ENCODE data around the gene PSAPL1. TPM values are rescaled to one million over a fixed set of nuclear protein-coding genes. Genes with fewer than 3 reads are reported as not detected.

The PSAPL1 gene
- total RNA-seq, 1 experiment from 2014 or later = not detected

DNA sequence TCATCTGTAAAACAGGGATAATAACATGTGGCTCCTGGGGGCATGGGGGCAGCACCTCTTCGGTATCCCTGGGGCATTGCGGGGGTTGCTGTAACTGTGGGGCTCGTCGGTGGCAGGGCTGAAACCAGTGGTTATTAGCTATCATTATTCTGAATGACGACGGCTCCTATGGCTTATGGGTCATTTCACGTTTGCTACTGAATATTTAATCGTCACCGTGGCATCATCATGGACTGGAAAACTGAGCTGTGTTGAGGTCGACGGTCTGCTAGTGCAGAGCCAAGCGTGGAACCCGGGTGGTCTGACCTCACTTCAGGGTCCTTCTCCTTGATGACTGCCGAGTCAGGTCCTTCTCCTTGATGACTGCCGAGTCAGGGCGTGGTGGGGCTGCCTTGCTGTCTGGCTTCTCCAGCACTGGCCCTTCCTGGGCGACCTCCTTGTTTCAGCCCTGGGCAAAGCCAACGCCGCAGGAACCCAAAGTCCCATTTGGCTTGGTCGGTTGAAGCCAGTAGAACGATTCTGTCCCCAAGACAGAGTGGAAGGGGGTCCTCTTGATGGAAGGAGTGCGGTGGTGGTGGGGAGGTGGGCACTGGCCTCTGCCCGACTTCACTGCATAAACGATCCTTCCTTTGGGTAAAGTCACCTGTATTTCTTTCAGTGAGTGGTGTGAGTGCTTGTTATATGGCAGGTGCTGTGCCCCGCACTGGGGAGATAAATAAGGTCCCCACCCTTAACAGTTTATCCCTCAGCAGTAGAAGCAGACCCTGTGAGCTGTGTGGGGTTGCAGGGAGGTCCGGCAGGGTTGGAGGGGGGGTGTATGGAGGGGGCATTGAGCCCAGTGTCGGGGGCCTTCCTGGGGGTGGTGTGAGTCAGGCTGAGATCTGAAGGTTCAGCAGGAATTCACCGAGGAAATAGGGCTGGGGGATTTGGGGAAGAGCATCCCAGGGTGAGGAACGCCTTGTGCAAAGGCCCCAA is 40.8 kb downstream of the PSAPL1 start:
- ATAC-seq = no peak
- POLR2A ChIA-PET = interaction anchor here (0.6 kb wide), 1 partner anchor 16 kb away, joined by 3 read pairs; no protein-coding TSS in a partner anchor

DNA sequence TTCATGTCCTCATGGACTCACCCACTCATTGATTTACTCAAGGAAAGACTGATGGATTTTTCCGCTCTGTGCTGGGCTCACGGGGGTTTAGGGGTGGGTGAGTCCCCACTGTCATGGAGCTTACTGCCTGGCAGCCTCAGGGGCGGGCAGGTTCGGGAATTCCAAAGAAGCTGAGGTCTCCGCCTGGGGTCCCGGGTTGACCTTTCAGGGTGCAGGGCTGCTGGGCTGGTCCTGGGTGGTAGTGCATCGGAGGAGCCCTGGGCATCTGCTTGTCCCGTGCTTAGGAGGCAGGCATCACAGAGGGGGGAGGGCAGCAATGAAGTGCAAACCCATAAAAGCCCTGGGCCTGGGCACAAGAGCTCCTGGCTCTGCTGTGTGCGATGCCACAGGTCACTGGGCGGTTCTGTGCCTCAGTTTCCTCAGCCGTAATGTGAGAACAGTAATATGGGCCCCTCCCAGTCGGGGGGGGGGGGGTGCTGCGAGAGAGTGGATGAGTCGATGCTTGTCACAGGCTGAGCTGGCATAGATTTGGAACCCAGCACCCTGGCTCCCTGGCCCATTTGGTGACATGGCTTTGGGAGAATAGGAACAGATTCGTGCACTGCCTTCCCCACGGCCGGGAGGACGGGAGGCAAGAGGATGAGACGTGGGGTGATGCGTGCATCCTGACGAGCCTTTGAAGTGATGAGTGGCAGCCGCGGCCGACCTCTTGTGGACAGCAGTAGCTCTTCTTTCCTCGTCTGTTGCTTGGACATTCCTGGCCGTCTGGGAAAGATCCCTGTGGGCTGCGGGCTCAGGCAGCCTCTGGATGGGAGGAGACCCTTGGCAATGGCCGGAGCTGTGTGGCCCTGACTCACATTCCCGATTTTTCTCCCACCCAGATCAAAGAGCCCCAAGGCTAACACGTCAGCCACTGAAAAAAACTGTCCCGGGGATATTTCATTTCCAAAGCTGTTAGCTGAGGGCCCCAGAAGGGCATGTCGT is 42.0 kb downstream of the PSAPL1 start:
- DNase-seq (ENCODE audit: low read depth, low spot score) (no peak), ATAC-seq (no peak)
- Histone ChIP-seq H3K27ac (ENCODE audit: low read length) (no peak overlapping the region), H3K4me1 (ENCODE audit: control insufficient read depth, insufficient read depth, low read length) (no peaks in the 10 kb centered on the region), H3K36me3 (ENCODE audit: control insufficient read depth, insufficient read depth, low read length) (no peaks in the 10 kb centered on the region), H3K9me3 (ENCODE audit: control insufficient read depth, insufficient read depth, low read depth, low read length) (no peaks in the 10 kb centered on the region), H3K27me3 (ENCODE audit: control insufficient read depth, insufficient read depth, low read length) (no peaks in the 10 kb centered on the region; the same call in 1 of the 2 replicates), H3K4me3 (ENCODE audit: low read depth in 2 of 2, low read length in 2 of 2) (no peak overlapping the region)
- TF ChIP-seq REST (IDR thresholded peaks at IDR 0.05; ENCODE audit: insufficient read depth in 1 of 2, low read depth in 2 of 2, low read length in 1 of 2) = no peak
- TF ChIP-seq POLR2AphosphoS5 (IDR thresholded peaks at IDR 0.05; ENCODE audit: low read depth, low read length) = no peak
- no peak for TF ChIP-seq CTCF (IDR thresholded peaks at IDR 0.05)
- no peak for TF ChIP-seq TCF7L2 (IDR thresholded peaks at IDR 0.05; ENCODE audit: low read depth, low read length)
- no peak for TF ChIP-seq SIN3A (IDR thresholded peaks at IDR 0.05; ENCODE audit: borderline replicate concordance, insufficient read depth, low read depth, low read length)
- intact Hi-C loops (cut with micrococcal nuclease; ENCODE audit: unreplicated experiment) (no loop called here), in situ Hi-C loops (cut with HindIII; ENCODE audit: low pct_unique_long_range_greater_than_20kb, low sequenced_read_pairs) (no loop called here)
- BruUV-seq (replicated peaks) = no TSS peak
- POLR2A ChIA-PET = no interaction called here
- CTCF ChIA-PET = no interaction called here

More for the DNA sequence above, 40.8 kb downstream of the PSAPL1 start:
- Histone ChIP-seq H3K4me1 (ENCODE audit: control insufficient read depth, insufficient read depth, low read length) (no peaks in the 10 kb centered on the region), H3K27ac (ENCODE audit: low read length) (no peak overlapping the region), H3K4me3 (ENCODE audit: low read depth in 2 of 2, low read length in 2 of 2) (no peak overlapping the region), H3K9me3 (ENCODE audit: control insufficient read depth, insufficient read depth, low read depth, low read length) (no peaks in the 10 kb centered on the region), H3K27me3 (ENCODE audit: control insufficient read depth, insufficient read depth, low read length) (peaks cover 2% of the 10 kb centered on the region; the same call in 1 of the 2 replicates), H3K36me3 (ENCODE audit: control insufficient read depth, insufficient read depth, low read length) (no peaks in the 10 kb centered on the region)
- no peak for DNase-seq (ENCODE audit: low read depth, low spot score)
- no peak for TF ChIP-seq REST (IDR thresholded peaks at IDR 0.05; ENCODE audit: insufficient read depth in 1 of 2, low read depth in 2 of 2, low read length in 1 of 2)
- in situ Hi-C loops (cut with HindIII; ENCODE audit: low pct_unique_long_range_greater_than_20kb, low sequenced_read_pairs) (no loop called here), intact Hi-C loops (cut with micrococcal nuclease; ENCODE audit: unreplicated experiment) (no loop called here)
- CTCF ChIA-PET = no interaction called here
- no TSS peak for BruUV-seq (replicated peaks)
